Measurements from ENCODE around the gene RHOF. TPM values are rescaled to one million over a fixed set of nuclear protein-coding genes. Genes with fewer than 3 reads are reported as not detected.
A peak's percentile ranks its signal among the peaks of the same experiment; 100 is the strongest.

RHOF gene
- polyA plus RNA-seq, 1 of the 3 experiments (the other 2 are of a cell fraction) = 5.0 TPM

- CTCF ChIA-PET = interaction anchor here (0.8 to 18.3 kb wide), 12 partner anchors 9 to 115 kb away, joined by 3 to 675 read pairs (median 12); partner anchors contain the start of genes PSMD9, RHOF and SETD1B
Observed at GRCh38 chr12:121812921-121813896, 19.7 kb upstream of the RHOF start.

More at GRCh38 chr12:121812921-121813896, 19.7 kb upstream of the RHOF start:
- WGBS (ENCODE audit: low lambda C conversion rate) = 82% methylated on average over 25 of the region's 25 CpGs
- H4K20me1 ChIP-seq (ENCODE audit: insufficient read depth) = peaks cover 41% of the 10 kb centered on the region
- no peak overlapping the region for H2AFZ ChIP-seq (ENCODE audit: low read depth)
- peak overlapping the region in 1 of 2 experiments; percentile 93; a peak in 3 of 4 replicates for H3K4me3 ChIP-seq (ENCODE audit: low read depth in 2 of 2, low read length in 1 of 2)
- H3K9ac ChIP-seq = no peak overlapping the region
- H3K4me1 ChIP-seq (ENCODE audit: control insufficient read depth in 1 of 2, insufficient read depth in 2 of 2, low read depth in 1 of 2, low read length in 1 of 2) = peaks cover 17 to 18% of the 10 kb centered on the region in 2 experiments; a peak in 2 of 4 replicates
- no peak overlapping the region for H3K27ac ChIP-seq (ENCODE audit: low read depth in 2 of 2, low read length in 1 of 2)
- no peaks in the 10 kb centered on the region for H3K27me3 ChIP-seq (ENCODE audit: insufficient read depth)
- peak overlapping the region; percentile 97 for H3K4me2 ChIP-seq
- POLR2A ChIA-PET = no interaction called here
- no peaks in the 10 kb centered on the region for H3K9me2 ChIP-seq
- H3F3A ChIP-seq (replicated peaks; ENCODE audit: insufficient read depth) = peaks cover 18% of the 10 kb centered on the region
- TF ChIP-seq NFIC (IDR thresholded peaks at IDR 0.05; ENCODE audit: borderline replicate concordance) (no peak), FOXM1 (IDR thresholded peaks at IDR 0.05; ENCODE audit: low read depth) (no peak), TAF1 (IDR thresholded peaks at IDR 0.05; ENCODE audit: borderline replicate concordance, low read depth, low read length) (no peak), IRF3 (IDR thresholded peaks at IDR 0.05; ENCODE audit: low read depth, low read length) (no peak), RAD21 (IDR thresholded peaks at IDR 0.05; ENCODE audit: low read length) (no peak), USF1 (IDR thresholded peaks at IDR 0.05; ENCODE audit: borderline replicate concordance, low read depth) (no peak), YY1 (IDR thresholded peaks at IDR 0.05; ENCODE audit: low read depth) (no peak), USF2 (IDR thresholded peaks at IDR 0.05; ENCODE audit: borderline replicate concordance, low read depth, low read length) (no peak), SMC3 (IDR thresholded peaks at IDR 0.05; ENCODE audit: low read depth, low read length) (no peak), MEF2A (IDR thresholded peaks at IDR 0.05; ENCODE audit: borderline replicate concordance, low read depth) (no peak)
- H3K79me2 ChIP-seq (ENCODE audit: insufficient read depth) = peaks cover 72% of the 10 kb centered on the region
- DNase-seq = no peak
- peaks cover 49 to 58% of the 10 kb centered on the region in 2 experiments for H3K36me3 ChIP-seq (replicated peaks in 1 of 2; ENCODE audit: control insufficient read depth in 1 of 2, insufficient read depth in 2 of 2, low read length in 1 of 2)
- no peaks in the 10 kb centered on the region for H3K9me3 ChIP-seq

Data from SK-N-SH (cell line).